Endothelial cell (in vitro differentiated cells): ENCODE results near the gene SMC3. TPM values are rescaled to one million over a fixed set of nuclear protein-coding genes. Genes with fewer than 3 reads are reported as not detected.

ENCODE experiments used
- DNase-seq: peaks from one replicate; pipeline ENCODE4 v3.0.0; 2021; ENCODE audit warnings: low spot score
- H3K27ac Mint-ChIP-seq: one replicate; pipeline ENCODE4 v1.8.0; 2021; ENCODE audit warnings: mixed read lengths, inconsistent platforms; ENCODE audit not compliant: unreplicated experiment
- H3K27me3 Mint-ChIP-seq: one replicate; pipeline ENCODE4 v1.8.0; 2021; ENCODE audit warnings: mild to moderate bottlenecking, moderate library complexity, mixed read lengths, inconsistent platforms; ENCODE audit not compliant: unreplicated experiment
- H3K36me3 Mint-ChIP-seq: one replicate; pipeline ENCODE4 v1.8.0; 2021; ENCODE audit warnings: mild to moderate bottlenecking, low read depth, mixed read lengths, inconsistent platforms; ENCODE audit not compliant: unreplicated experiment
- H3K4me1 Mint-ChIP-seq: one replicate; pipeline ENCODE4 v1.8.0; 2021; ENCODE audit warnings: mild to moderate bottlenecking, mixed read lengths, inconsistent platforms; ENCODE audit not compliant: unreplicated experiment
- H3K4me3 Mint-ChIP-seq: one replicate; pipeline ENCODE4 v1.8.0; 2021; ENCODE audit warnings: mild to moderate bottlenecking, mixed read lengths, inconsistent platforms; ENCODE audit not compliant: unreplicated experiment
- H3K9me3 Mint-ChIP-seq: one replicate; pipeline ENCODE4 v1.8.0; 2021; ENCODE audit warnings: mixed read lengths, inconsistent platforms; ENCODE audit not compliant: unreplicated experiment
- CTCF ChIP-seq: fragments of 200-600 bp; sonication (generic); IDR thresholded peaks from one replicate; pipeline ENCODE4 v1.5.0; 2021; ENCODE audit warnings: antibody characterized with exemption; ENCODE audit not compliant: unreplicated experiment
- total RNA-seq: library from RNA; stranded (reverse); fragmentation: NEBNext Ultra II Directional; extraction: Animal tissue kit (Norgen Biotek cat#: 25700); gene quantifications from one replicate; pipeline ENCODE4 v1.2.1, GENCODE V29; 2021; ENCODE audit not compliant: unreplicated experiment

Gene SMC3
- total RNA-seq, 1 donor from 2014 or later = 36.2 TPM

- H3K27ac Mint-ChIP-seq = no peak overlapping the region
- no peaks in the 10 kb centered on the region for H3K27me3 Mint-ChIP-seq
- H3K9me3 Mint-ChIP-seq = no peaks in the 10 kb centered on the region
- no peaks in the 10 kb centered on the region for H3K36me3 Mint-ChIP-seq
- no peak overlapping the region for H3K4me3 Mint-ChIP-seq
- H3K4me1 Mint-ChIP-seq = no peaks in the 10 kb centered on the region
- no peak for DNase-seq
- no peak for TF ChIP-seq CTCF
These were observed 44.6 kb downstream of the SMC3 start for GRCh38 chr10:110612087-110612486.

GRCh38 chr10:110612629-110613028, 45.1 kb downstream of the SMC3 start:
- no peak for TF ChIP-seq CTCF

GRCh38 chr10:110613341-110613995, 46.0 kb downstream of the SMC3 start:
- Mint-ChIP-seq H3K9me3 (no peaks in the 10 kb centered on the region), H3K4me1 (no peaks in the 10 kb centered on the region), H3K27me3 (no peaks in the 10 kb centered on the region), H3K4me3 (no peak overlapping the region), H3K27ac (no peak overlapping the region), H3K36me3 (no peaks in the 10 kb centered on the region)
- DNase-seq = no peak
- no peak for TF ChIP-seq CTCF

More at GRCh38 chr10:110612629-110613028, 45.1 kb downstream of the SMC3 start:
- Mint-ChIP-seq H3K27ac (no peak overlapping the region), H3K27me3 (no peaks in the 10 kb centered on the region), H3K4me1 (no peaks in the 10 kb centered on the region), H3K36me3 (no peaks in the 10 kb centered on the region), H3K4me3 (no peak overlapping the region), H3K9me3 (no peaks in the 10 kb centered on the region)
- no peak for DNase-seq

GRCh38 chr10:110613996-110614495, 46.6 kb downstream of the SMC3 start:
- Mint-ChIP-seq H3K4me3 (no peak overlapping the region), H3K36me3 (no peaks in the 10 kb centered on the region), H3K27ac (no peak overlapping the region), H3K27me3 (no peaks in the 10 kb centered on the region), H3K4me1 (no peaks in the 10 kb centered on the region), H3K9me3 (no peaks in the 10 kb centered on the region)
- no peak for TF ChIP-seq CTCF
- DNase-seq = no peak

GRCh38 chr10:110615057-110615747, 47.7 kb downstream of the SMC3 start:
- no peaks in the 10 kb centered on the region for H3K4me1 Mint-ChIP-seq
- H3K27ac Mint-ChIP-seq = no peak overlapping the region
- no peak for TF ChIP-seq CTCF
- DNase-seq = no peak
- H3K27me3 Mint-ChIP-seq = no peaks in the 10 kb centered on the region
- no peaks in the 10 kb centered on the region for H3K9me3 Mint-ChIP-seq
- H3K4me3 Mint-ChIP-seq = no peak overlapping the region
- H3K36me3 Mint-ChIP-seq = no peaks in the 10 kb centered on the region
